GM21367 (cell line): ENCODE results near the gene ARHGAP18.

Experiments
- ATAC-seq: cut with Tn5 transposase; IDR thresholded peaks from one replicate; pipeline ENCODE4 v1.9.1; 2021; ENCODE audit not compliant: unreplicated experiment

ARHGAP18 gene

DNA sequence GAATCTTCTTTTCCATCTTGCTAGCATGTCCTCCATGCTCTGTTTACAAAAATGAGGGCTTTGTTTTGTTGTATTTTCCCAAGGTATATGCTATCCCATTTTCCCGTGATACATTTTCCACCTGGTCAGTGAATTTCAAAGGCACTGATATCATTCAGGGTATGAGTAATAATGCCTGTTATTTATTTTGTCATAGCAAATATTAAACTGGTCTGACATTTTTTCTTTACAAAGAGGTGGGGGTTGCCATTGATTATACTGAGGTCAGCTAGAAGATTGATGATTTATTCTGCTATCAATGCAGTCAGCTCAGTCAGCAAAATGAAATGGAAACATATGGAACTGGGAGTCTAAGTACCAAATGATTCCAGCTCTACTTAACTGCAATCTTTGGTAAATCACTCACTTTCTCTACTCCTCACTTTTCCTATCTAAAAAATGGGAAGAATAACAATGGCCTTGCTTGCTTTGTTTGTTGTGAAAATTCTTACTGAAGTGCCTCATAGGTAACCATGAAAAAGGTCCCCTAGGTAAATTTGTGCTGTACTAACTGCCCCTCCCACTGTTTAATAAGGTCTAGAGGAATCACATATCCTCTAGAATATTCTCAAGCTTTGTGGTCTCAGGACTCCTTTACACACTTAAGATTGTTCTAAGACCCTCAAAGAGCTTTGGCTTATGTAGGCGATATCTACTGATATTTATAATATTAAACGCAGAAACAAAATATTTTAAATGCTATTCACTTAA is 64.0 kb downstream of the ARHGAP18 start:
- no peak for ATAC-seq

DNA sequence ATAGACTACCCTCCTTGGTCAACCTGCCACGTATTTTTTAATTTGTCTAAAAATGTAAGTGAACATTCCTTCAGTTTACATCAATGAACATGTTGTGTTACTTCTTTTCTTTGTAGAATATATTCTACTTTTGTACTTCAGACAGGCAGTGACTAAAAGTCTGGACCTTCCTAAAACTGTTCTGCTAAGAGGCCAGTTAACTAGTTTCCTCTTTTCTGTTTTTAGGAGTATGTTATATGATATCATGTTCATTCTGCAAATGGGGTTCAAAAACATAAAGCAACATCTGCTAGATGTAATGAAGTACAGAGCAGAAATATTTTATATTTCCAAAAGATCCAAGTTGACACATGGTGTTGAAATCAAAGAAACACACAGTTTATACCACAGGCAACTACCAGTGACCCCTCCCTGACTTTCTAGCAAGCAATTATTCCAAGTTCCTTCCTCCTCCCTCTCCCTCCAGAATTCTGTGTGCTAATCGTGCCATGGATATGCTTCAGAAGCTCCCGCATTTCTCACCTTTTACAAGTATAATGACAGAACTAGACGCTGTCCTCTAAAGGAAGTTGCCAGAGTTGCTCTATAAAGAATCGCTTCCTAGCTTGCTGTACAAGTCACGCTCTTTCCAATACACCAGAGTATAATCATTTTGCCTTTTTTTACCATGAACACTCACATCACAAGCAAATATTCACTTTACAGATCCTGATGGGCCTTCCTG is 64.7 kb downstream of the ARHGAP18 start:
- ATAC-seq = no peak

GRCh38 chr6:129644567-129645015 is 65.4 kb downstream of the ARHGAP18 start:
- no peak for ATAC-seq

- no peak for ATAC-seq
These were observed 66.0 kb downstream of the ARHGAP18 start for GRCh38 chr6:129643968-129644367.

DNA sequence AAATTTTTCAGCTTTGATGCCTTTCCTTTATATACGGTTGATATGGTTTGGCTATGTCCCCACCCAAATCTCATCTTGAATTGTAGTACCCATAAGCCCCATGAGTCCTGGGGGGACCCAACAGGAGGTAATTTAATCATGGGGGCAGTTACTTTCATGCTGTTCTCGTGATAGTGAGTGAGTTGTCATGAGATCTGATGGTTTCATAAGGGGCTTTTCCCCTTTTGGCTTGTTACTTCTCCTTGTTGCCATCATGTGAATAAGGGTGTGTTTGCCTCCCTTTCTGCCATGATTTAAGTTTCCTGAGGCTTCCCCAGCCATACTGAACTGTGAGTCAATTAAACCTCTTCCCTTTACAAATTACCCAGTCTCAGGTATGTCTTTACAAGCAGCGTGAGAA is 66.8 kb downstream of the ARHGAP18 start:
- ATAC-seq = no peak

DNA sequence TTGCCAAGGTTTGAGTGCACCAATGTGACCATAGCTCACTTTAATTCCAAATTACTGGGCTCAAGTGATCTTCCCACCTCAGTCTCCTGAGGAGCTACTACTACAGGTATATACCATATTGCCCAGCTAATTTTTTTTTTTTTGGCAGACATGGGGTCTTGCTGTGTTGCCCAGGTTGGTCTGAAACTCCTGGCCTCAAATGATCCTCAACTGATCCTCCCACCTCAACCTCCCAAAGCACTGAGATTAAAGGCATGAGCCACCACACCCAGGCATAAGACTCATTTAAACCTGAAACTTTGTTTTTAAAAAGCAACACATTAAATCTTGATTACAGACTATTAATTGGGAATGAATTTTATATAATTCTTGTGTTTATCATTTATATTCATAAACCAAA is 67.7 kb downstream of the ARHGAP18 start:
- ATAC-seq = no peak

- no peak for ATAC-seq
These were observed 68.6 kb downstream of the ARHGAP18 start for GRCh38 chr6:129641344-129641743.

GRCh38 chr6:129638686-129639085 is 71.3 kb downstream of the ARHGAP18 start:
- ATAC-seq = no peak

GRCh38 chr6:129638055-129638684 is 71.8 kb downstream of the ARHGAP18 start:
- no peak for ATAC-seq

DNA sequence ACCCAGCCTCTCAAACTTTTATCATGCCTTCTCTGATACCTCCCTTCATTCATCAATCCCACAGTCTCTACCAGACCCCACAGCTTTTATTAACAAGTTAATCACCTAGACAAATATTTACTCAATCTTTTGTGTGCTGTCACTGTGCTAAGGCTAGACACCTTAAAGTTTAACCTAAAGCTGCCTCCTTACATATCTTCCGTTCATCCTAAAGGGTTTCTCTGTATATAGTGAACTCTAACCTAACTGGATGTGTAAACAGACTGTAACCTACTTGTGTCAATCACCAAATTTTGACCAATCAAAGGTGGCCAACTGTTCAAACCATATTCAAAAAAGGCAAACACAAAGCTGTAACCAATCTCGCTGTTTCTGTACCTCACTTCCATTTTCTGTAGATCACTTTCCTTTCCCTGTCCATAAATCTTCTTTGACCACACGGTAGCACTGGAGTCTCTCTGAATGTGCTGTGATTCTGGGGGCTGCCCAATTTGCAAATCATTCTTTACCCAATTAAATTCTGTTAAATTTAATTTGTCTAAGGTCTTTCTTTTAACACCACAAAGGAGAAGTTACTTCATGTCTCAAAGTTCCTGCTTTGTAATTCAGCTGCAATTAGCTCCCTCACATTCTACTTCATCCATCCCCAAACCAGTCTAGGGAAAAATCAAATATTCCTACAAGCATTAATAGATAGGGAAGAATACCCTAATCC is 72.5 kb downstream of the ARHGAP18 start:
- ATAC-seq = no peak

- ATAC-seq = no peak
These were observed 74.4 kb downstream of the ARHGAP18 start for GRCh38 chr6:129635396-129636130.

DNA sequence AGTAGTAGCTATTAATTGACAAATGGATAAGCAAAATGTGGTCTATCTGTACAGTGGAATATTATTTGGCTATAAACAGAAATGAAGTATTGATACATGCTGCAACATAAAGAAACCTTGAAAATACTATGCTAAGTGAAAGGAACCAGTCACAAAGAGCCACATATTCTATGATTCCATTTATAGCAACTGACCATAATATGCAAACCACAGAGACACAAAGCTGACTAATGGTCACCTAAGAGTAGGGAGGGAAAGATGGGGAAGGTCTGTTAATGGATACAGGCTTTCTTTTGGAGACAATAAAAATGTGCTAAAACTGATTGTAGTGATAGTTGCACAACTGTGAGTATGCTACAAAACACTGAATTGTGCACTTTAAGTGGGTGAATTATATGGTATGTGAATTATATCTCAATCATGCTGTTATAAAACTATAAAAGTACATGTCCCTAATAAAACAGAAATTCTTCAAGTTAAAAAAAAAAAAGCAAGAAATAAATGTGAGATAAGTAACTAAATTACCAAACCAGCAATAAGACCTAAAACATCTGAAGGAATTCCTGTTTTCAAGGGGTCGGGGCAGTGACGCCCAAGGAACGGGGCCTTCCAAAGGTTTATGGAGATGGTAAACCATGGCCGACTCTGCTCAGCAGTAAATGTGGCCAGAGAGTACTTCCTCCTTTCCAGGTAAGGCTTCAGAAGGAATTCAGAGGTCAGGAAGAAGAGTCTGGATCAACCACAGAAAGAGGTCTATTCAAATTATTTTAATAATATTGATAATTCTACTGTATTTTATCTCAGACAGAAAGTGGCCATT is 75.4 kb downstream of the ARHGAP18 start:
- no peak for ATAC-seq

DNA sequence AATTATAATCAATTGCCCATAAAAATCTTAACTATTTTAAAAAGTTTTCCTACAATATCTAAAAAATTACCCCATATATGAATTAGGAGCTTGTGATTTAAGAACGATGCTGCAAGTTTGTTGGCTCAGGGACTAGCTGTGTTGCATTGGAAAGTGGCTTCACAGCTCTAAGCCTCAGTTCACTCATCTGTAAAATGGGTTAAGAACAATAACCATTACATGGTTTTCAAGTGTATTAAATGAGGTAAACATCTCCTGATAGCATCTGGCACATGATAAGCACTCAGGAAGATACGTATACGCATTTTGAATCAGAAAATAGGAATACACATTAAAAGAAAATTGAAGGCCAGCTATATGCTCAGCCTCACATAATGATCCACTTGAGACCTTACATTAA is 76.4 kb downstream of the ARHGAP18 start:
- ATAC-seq = no peak

DNA sequence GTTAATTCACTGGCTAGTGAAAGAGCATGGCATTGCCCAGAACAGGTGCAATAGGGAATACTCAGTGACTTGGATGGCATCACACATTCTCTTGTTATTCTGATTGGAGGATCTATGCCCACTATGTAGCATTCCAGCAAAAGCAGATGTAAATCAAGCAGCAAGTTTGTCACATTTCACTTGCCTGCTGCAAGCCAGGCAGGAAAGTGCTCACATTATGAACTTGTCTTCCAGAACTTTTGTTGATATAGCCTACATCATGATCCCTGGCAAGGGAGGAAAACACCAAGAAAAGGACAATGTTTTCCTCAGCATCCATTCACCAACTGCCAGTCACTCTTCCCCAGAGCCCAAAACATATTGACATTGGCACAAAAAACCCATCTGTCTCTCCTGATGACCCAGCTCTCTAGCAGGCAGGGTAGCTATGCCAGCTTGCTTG is 77.8 kb downstream of the ARHGAP18 start:
- ATAC-seq = no peak

DNA sequence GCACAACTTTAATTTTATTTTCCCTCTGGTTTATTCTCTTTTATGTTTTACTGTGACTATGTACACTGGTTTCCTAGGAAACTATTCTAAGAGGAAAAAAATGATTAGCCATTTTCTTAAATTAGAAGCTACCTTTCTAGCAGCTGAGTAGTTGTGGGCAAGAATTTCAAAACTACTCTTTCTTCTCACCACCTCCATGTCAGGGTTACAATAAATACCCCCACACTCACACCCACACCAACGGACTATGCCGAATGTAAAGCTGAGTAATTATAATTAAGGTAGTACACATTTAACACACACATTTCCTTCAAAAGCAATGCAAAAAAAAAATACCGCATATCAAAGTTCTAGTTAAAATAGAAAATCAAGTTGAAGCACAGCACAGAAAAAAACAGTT is 78.9 kb downstream of the ARHGAP18 start:
- no peak for ATAC-seq

GRCh38 chr6:129630596-129630995 is 79.4 kb downstream of the ARHGAP18 start:
- no peak for ATAC-seq

- no peak for ATAC-seq
These were observed 81.7 kb downstream of the ARHGAP18 start for GRCh38 chr6:129628101-129628815.

- ATAC-seq = no peak
These were observed 85.5 kb downstream of the ARHGAP18 start for GRCh38 chr6:129624488-129624887.
